ENCODE data around the gene KIF3A. TPM values are rescaled to one million over a fixed set of nuclear protein-coding genes. Genes with fewer than 3 reads are reported as not detected.

Gene KIF3A
- total RNA-seq, 1 donor, result 12.7 TPM

DNA sequence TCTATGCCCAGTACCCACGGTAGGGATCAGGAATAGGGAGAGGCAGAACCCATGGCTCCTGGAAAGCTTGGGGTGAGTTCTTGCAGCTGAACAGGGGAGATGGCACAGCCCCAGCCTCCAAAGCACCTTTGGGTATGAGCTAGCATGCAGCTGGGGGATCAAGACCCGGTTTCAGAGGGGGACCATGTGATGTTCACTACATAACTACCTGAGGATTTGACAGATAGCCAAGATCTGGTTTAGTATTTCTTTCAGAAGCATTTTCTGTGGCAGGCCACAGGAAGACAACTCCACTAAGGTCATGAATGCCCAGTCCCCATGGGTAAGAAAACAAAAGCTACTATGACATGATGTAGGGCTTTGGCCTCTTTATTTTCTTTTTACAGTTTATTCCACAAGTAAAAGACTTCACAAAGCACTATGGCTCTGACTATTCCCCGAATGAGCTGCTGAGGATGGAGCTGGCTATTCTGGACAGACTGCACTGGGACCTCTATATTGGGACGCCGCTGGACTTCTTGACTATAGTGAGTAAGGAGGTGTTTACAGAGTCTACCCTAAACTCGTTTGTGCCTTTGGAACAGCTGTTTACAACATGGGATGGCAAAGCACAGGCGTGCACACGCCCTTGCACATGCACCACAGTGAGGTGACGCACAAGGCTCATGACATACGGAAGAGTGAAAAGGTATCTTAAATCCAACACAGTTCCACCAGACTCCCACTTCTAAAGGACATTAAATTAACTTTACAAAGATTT, 13.3 kb upstream of the KIF3A start:
- no peak for DNase-seq (ENCODE audit: low read depth)
- TF ChIP-seq, protein P1, sequence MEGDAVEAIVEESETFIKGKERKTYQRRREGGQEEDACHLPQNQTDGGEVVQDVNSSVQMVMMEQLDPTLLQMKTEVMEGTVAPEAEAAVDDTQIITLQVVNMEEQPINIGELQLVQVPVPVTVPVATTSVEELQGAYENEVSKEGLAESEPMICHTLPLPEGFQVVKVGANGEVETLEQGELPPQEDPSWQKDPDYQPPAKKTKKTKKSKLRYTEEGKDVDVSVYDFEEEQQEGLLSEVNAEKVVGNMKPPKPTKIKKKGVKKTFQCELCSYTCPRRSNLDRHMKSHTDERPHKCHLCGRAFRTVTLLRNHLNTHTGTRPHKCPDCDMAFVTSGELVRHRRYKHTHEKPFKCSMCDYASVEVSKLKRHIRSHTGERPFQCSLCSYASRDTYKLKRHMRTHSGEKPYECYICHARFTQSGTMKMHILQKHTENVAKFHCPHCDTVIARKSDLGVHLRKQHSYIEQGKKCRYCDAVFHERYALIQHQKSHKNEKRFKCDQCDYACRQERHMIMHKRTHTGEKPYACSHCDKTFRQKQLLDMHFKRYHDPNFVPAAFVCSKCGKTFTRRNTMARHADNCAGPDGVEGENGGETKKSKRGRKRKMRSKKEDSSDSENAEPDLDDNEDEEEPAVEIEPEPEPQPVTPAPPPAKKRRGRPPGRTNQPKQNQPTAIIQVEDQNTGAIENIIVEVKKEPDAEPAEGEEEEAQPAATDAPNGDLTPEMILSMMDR (IDR thresholded peaks at IDR 0.05; ENCODE audit: insufficient read depth, low read length), result no peak
- no peak overlapping the region for H3K4me3 ChIP-seq (ENCODE audit: low read depth, low read length)

- H3K4me3 ChIP-seq (ENCODE audit: low read depth, low read length), result no peak overlapping the region
- TF ChIP-seq, protein P1 (IDR thresholded peaks at IDR 0.05; ENCODE audit: insufficient read depth, low read length), result no peak
- DNase-seq (ENCODE audit: low read depth), result no peak
These were observed 12.2 kb upstream of the KIF3A start for GRCh38 chr5:132749506-132749905.

- no peak overlapping the region for H3K4me3 ChIP-seq (ENCODE audit: low read depth, low read length)
- TF ChIP-seq, protein P1 (IDR thresholded peaks at IDR 0.05; ENCODE audit: insufficient read depth, low read length), result no peak
- no peak for DNase-seq (ENCODE audit: low read depth)
These were observed 11.2 kb upstream of the KIF3A start for GRCh38 chr5:132748522-132749000.

DNA sequence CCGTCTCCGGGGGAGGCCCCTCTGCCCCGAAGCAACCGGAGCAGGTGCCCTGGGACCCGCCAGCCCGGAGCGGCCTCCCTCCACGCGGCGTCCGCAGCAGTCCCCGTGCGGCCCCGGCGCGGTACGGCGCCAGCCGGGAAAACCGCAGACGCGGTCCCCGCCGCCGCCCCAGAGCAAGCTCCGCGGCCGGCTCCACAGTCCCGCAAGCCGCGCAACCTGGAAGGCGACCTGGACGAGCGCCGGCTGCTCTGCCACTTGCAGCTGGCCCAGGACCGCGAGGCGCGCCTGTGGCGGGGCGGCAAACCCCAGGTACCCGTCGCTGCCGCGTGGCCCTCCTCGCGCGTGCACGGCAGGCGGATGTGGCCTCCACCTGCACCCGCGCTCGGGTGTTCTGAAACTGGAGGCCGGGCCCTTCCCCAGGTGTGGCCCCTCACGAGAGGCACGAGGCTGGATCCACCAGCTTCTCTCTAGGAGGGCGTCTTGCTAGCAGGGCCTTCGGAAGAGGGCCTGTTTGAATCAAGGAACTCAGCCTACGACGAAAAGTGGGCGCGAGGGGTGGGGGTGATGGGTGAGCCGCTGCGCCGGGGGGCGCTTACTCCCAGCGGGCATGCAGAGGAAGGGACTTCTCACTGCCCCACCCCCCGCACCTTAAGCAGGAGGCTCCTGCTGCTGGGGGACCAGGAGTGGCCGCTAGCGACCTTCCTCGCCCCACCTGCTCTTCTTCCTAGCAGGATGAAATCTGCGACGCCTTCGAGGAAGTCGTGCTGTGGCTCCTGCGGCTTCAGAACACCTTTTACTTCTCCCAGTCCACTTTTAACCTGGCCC, 10.5 kb upstream of the KIF3A start:
- no peak for DNase-seq (ENCODE audit: low read depth)
- H3K4me3 ChIP-seq (ENCODE audit: low read depth, low read length), result no peak overlapping the region
- TF ChIP-seq, protein P1 (IDR thresholded peaks at IDR 0.05; ENCODE audit: insufficient read depth, low read length), result no peak

DNA sequence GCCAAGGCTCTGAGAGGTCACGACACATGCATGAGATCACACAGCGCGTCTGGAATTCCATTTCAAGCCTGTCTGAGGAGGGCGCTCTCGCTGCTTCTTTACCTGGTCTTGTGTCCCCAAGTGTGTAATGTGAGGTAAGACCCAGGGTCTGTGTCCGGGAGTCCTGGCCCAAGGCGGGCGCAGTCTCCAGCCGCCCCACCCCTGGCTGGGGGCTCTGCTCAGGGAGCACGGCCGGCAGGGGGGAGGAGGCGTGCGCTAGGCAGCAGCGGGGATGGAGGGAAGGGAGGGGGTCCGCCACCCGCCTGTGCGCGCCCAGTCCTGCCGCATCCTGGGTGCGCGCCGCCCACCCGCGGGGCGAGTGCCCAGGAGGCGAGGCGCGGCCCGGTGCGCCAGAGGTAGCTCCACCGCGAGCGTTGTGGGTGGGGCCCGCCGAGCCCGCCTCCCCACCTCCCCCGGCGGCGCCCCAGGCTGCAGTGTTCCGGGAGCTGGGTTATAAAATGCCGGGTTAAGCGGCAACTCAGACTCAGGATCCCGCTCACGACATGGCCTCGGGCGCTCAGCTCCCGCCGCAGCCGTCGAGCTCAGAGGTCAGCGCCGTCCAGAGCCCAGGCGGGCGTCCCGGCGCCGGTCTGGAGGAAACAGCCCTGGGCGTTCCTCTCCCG, 9.7 kb upstream of the KIF3A start, which contains the start of gene CCNI2:
Gene CCNI2 (plus strand): TSS at position 473 of the 662 bp plus-strand sequence. CDS start 70 bp downstream, at position 543.
- peak within 1 kb of the TSS; percentile 33 for H3K4me3 ChIP-seq (ENCODE audit: low read depth, low read length)
- DNase-seq (ENCODE audit: low read depth), result no peak

DNA sequence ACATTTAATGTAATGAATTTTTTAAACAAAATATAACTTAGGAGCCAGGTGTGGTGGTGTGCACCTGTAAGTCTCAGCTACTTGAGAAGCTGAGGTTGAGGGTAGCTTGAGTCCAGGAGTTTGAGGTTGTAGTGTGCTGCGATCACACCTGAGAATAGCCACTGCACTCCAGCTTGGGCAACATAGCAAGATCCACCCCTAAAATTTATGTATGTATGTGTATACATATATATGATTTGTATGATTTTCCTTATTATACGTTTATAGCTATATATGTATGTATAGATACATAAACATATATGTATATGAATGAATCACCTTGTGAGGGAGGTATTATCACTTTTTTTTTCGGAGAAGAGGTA, 9.2 kb upstream of the KIF3A start:
- DNase-seq (ENCODE audit: low read depth), result no peak
- no peak overlapping the region for H3K4me3 ChIP-seq (ENCODE audit: low read depth, low read length)
- TF ChIP-seq, protein P1 (IDR thresholded peaks at IDR 0.05; ENCODE audit: insufficient read depth, low read length), result no peak

More for the DNA sequence above, 9.7 kb upstream of the KIF3A start, which contains the start of gene CCNI2:
- TF ChIP-seq, protein P1 (IDR thresholded peaks at IDR 0.05; ENCODE audit: insufficient read depth, low read length), result peak; percentile 29

Data from fibroblast of the aortic adventitia (primary cell).